ENCODE data around the gene DGKB.

GRCh38 chr7:14875941-14876587, 26.5 kb downstream of the DGKB start:
- TF ChIP-seq MYC (IDR thresholded peaks at IDR 0.05; ENCODE audit: borderline replicate concordance, low read length) = no peak
- no peak for TF ChIP-seq CTCF (IDR thresholded peaks at IDR 0.05)
- no peak for TF ChIP-seq ELK1 (IDR thresholded peaks at IDR 0.05; ENCODE audit: low read depth, low read length)
- no peak for TF ChIP-seq RAD21 (conservative IDR thresholded peaks at IDR 0.05 in 1 of 2, IDR thresholded peaks at IDR 0.05 in 1 of 2)

Data from A549 (cell line).